Measurements from ENCODE around the gene CCL25. TPM values are rescaled to one million over a fixed set of nuclear protein-coding genes. Genes with fewer than 3 reads are reported as not detected.
A peak's percentile ranks its signal among the peaks of the same experiment; 100 is the strongest.
"Not testable (repeated sequence)": the region's sequence is repeated elsewhere in the genome, so short reads cannot be mapped to it uniquely, and the experiment has no call there.

CCL25 gene, protein sequence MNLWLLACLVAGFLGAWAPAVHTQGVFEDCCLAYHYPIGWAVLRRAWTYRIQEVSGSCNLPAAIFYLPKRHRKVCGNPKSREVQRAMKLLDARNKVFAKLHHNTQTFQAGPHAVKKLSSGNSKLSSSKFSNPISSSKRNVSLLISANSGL
- total RNA-seq = not detected
- long read RNA-seq = 0 reads

DNA sequence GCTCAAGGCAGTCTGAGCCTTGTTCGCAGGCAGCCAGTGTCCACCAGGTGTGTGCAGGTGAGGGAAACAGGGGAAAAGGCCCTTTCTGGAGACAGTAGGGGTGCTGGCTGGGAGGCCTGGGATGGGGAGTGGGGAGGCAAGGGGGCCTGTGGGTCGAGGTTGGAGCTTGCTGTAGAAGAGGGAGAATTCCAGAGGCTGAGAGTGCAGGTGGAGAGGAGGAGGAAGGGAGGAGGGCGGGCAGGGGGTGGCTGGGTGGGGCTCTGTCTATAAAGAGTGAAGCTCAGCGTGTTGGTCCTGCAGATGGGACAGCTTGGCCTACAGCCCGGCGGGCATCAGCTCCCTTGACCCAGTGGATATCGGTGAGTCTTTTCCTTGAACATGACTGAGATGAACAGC is at the start of gene CCL25:
TSS of gene CCL25 (plus strand) at position 297 of the 396 bp plus-strand sequence. CDS start 290 bp downstream, outside the sequence.
- ATAC-seq (no peak), DNase-seq (no peak)
- intact Hi-C loops (cut with DNase I) = no loop called here

DNA sequence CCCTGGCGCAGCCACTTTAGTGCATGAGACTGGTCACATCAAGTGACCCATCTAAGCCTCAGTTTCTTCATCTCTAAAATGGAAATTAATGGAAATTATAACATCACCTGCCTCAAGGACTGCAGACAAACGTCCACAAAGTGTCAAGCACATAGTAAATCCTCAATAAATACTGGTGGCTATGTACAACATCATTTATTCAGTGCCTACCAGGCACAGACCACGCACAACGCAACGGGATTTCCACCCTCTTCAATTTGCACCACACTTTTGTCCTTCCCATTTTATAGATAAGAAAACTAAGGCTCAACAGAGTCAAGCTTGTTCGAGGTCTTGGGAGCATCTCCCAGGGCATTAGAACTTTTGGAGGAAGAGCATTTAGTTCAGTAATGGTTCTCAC is 48.6 kb upstream of the CCL25 start:
- intact Hi-C loops (cut with DNase I) = loop anchor here (5.0 to 10.0 kb wide), 3 partner anchors 59 to 251 kb away; partner anchors contain the start of gene TIMM44 (in 2 of the 2)
- DNase-seq = no peak
- no peak for ATAC-seq

DNA sequence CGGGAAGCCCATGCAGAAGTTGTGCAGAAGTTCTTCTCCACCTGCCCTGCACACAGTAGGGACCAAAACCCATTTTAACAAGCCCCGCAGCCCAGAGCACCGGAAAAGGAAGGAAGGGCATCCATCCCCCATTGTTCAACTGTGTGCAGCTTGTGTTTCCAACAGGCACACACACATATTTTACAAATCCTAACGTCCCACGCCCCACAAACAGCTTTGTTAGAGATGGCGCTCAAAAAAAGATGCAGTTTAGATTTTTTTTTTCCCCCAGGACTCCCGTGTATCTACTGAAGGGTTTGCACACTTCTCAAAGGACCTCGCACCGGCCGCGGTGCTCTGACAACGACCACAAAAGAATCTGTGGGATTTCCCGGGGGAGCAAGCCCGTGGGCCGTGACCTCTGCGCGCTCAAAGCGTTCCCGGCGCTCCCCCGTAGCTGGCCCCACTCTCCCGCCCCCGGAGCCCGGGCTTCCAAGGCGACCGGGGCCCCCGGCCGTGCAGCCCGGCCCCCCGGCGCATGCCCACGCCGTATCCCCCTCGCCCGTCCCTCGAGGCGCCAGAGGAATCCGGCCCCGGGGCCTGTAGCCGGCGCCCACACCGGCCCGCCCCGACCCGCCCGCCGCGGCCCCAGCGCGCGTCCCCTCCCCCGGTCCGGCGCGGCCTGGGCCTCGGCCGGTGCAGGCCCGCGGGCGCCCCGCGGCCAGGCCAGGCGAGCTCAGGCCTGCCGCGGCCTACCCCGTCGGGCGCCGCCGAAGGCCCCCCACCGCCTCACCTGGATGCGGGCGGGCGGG is 47.6 kb upstream of the CCL25 start:
- intact Hi-C loops (cut with DNase I) = loop anchor here (5.0 to 10.0 kb wide), 3 partner anchors 60 to 250 kb away; partner anchors contain the start of gene TIMM44 (in 2 of the 2)
- ATAC-seq = peak in 1 of 2 donors; percentile 2
- peak; percentile 39 for DNase-seq

DNA sequence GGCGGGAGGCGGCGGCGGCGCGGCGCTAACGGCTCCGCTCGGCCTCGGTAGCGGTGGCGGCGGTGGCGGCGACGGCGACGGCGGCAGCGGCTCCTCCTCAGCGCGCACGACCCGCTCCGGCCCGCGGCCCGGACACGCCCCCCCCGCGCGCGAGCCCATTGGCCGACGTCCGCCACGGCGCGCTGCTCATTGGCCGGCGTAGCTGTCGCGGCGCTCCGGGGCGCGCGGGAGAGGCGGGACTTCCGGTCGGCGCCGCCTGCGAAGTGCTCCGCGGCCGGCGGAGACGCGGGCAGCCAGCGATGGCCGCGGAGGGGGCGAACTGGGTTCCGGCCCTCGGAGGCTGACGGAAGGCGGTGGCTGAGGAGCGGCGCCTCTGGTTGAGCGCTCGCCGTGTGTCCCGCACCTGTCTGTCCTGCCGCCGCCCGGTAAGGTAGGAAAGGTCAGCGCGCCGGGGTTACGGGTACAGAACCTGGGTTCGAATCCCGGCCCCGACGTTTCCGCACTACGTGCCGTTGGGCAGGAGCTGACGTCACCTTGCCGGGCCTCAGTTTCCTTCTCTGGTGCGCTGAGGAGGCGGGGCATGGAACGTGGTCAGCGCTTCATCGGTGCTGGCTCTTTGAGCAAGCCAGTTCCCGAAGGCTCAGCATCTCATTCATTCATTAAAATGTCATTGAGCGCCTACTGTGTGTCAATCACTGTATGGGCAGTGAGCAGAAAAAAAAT is 46.9 kb upstream of the CCL25 start, which contains the start of gene ELAVL1:
TSS of gene ELAVL1 (minus strand) at position 108 of the 723 bp plus-strand sequence. CDS start 13,826 bp downstream, outside the sequence.
- intact Hi-C loops (cut with DNase I) = loop anchor here (10.0 kb wide), 2 partner anchors 61 to 249 kb away; partner anchors contain the start of gene TIMM44 (in 1 of the 2)
- ATAC-seq (peak; percentile 94 to 97), DNase-seq (peak; percentile 93)

DNA sequence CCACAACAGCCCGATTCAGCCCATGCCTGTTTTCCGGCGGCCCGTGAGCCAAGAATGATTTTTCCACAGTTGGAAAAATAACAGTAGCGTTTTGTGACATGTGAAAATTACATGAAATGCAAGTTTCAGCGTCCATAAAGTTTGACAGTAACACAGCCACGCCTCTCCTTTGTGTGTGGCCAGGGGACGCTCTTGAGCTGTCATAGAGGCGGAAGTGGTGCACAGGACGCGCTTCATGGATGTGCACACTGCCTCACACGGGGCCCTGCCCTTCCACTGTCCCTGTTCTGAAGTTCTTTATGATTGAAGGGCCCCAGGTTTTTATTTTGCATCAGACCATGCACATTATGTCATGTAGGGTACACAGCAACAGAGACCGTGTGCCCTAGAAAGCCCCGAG is 34.8 kb upstream of the CCL25 start:
- intact Hi-C loops (cut with DNase I) = no loop called here
- no peak for DNase-seq
- no peak for ATAC-seq

DNA sequence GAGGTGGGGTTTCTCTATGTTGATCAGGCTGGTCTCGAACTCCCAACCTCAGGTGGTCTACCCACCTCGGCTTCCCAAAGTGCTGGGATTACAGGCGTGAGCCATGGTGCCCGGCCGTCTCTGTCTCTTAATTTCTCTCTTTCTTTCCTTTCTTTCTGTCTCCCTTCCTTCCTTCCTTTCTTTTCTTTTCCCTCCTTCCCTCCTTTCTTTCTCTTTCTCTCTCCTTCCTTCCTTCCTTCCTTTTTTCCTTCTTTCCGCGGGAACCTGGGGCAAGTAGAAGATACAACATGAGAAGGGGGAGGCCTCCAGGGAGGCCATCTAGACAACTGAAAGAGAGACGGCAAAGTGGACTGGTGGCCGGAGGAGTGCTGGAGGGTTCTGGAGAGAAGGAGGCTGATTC is 31.9 kb upstream of the CCL25 start:
- DNase-seq = no peak
- intact Hi-C loops (cut with DNase I) = no loop called here
- no peak for ATAC-seq

DNA sequence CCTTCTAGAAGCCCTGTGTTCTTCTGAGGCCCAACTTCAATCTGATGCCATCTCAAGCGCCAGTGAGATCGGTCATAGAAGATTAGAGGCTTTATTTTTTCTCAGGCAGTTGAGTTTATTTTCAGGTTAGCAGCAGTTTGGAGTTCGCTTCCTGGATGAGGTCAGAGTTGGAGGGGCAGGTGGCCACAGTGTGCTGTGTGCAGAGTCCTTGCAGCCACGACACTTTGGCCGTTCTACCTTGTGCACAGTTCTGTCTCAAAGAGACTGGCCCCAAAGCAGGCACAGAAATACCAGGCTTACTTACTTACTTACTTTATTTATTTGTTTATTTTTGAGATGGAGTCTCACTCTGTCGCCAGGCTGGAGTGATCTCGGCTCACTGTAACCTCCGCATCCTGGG is 31.2 kb upstream of the CCL25 start:
- no peak for ATAC-seq
- intact Hi-C loops (cut with DNase I) = no loop called here
- DNase-seq = no peak

DNA sequence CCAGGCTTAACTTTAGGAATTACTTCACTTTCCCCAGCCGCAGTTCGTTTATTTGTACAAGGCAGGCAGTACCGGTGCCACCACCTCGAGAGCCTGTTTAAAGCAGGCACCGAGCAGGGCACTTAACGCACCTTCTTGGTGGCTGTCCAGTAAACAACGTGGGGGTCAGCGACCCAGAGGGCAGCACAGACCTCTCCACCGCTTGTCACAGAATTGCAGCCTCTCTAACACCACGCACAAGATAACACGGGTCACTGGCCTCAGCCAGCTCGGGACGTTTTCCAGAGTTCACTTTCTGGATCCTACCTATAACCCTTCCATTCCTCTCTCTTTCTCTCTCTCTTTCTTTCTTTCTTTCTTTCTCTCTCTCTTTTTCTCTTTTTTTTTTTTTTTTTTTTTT is 30.3 kb upstream of the CCL25 start:
- no peak for DNase-seq
- ATAC-seq = no peak
- intact Hi-C loops (cut with DNase I) = no loop called here

DNA sequence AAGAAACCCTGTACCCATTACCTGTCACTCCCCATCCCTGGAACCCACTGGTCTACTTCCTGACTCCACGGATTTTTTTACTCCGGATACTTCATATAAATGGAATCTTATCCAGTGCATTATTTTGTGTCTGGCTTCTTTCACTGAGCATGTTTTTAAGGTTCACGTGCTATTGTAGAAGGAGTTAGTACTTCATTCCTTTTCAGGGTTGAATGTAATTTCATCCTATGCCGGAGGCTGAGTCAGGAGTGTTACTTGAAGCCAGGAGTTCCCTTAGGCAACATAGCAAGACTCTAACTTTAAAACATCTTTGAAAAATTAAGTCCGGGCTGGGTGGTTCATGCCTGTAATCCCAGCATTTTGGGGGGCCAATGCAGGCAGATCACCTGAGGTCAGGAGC is 29.2 kb upstream of the CCL25 start:
- DNase-seq = no peak
- intact Hi-C loops (cut with DNase I) = no loop called here
- ATAC-seq = no peak

DNA sequence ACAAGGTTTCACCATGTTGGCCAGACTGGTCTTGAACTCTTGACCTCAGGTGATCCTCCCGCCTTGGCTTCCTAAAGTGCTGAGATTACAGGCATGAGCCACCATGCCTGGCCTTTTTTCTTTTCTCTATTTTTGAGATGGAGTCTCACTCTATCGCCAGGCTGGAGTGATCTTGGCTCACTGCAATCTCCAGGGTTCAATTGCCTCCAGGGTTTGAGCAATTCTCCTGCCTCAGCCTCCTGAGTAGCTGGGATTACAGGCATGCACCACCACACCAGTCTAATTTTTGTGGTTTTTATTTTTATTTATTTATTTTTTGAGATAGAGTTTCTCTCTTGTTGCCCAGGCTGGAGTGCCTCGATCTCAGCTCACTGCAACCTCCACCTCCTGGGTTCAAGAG is 28.3 kb upstream of the CCL25 start:
- ATAC-seq; intact Hi-C loops (cut with DNase I); DNase-seq: not testable (repeated sequence)

DNA sequence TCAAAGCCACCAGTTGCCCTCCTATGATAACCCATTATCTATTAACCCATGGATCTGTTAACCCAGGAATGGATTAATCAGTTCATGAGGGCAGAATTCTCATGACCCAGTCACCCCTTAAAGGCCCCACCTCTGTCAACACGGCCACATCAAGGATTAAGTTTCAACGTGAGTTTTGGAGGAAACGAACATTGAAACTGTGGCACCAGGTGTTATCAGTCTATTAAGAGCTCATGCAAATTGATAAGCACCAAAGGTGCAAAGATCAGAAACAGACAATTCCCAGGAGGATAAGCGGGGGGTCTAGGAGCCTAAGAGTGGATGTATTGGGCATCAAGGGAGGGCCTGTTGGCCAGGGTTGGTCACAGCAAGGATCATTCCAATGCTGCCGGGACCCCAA is 27.2 kb upstream of the CCL25 start:
- intact Hi-C loops (cut with DNase I) = no loop called here
- ATAC-seq = no peak
- no peak for DNase-seq

DNA sequence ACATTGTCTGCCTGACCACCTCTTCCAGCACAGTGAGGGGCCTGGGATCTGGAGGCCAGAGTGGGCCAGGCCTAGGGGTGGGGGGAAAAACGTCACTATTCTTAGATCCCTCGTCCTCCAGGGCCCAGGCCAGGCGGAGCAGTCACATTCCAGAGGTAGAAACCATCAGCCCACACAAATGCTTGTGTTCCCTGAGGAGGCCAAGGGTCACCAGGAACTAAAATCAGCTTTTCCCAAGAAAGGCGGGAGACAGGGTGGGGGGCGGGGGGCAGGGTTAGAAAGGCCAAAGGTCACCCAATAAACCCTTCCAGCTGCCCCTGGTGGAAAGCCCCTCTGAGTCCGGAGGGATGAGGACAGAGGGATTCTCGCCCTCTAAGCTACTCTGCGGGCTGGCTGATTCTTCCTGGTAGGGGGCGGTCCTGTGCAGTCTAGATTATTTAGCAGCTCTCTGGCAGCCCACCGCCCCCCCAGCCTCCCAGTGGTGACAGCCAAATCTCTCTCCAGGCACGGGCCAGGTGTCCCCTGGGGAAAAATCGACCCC is 23.5 kb upstream of the CCL25 start:
- DNase-seq = no peak
- ATAC-seq = peak in 1 of 2 donors; percentile 53
- intact Hi-C loops (cut with DNase I) = no loop called here

DNA sequence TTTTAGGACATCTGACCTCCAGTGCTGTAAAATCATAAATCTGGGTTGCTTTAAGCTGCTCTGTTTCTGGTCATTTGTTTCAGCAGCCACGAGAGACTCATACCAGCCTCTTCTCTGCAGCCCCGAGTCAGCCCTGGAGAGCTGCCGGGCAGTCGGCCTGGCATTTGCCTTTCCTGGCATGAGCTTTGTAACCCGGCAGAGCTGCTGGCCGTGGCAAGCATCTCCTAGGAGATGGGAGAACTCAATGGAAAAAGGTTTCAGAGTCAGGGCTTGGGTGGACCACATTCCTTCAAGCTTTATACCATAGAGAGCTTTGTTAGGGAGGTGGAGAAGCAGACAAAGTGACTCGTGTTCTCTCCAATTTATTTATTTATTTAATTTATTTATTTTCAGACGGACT is 21.6 kb upstream of the CCL25 start:
- DNase-seq = no peak
- ATAC-seq = no peak
- intact Hi-C loops (cut with DNase I) = no loop called here

DNA sequence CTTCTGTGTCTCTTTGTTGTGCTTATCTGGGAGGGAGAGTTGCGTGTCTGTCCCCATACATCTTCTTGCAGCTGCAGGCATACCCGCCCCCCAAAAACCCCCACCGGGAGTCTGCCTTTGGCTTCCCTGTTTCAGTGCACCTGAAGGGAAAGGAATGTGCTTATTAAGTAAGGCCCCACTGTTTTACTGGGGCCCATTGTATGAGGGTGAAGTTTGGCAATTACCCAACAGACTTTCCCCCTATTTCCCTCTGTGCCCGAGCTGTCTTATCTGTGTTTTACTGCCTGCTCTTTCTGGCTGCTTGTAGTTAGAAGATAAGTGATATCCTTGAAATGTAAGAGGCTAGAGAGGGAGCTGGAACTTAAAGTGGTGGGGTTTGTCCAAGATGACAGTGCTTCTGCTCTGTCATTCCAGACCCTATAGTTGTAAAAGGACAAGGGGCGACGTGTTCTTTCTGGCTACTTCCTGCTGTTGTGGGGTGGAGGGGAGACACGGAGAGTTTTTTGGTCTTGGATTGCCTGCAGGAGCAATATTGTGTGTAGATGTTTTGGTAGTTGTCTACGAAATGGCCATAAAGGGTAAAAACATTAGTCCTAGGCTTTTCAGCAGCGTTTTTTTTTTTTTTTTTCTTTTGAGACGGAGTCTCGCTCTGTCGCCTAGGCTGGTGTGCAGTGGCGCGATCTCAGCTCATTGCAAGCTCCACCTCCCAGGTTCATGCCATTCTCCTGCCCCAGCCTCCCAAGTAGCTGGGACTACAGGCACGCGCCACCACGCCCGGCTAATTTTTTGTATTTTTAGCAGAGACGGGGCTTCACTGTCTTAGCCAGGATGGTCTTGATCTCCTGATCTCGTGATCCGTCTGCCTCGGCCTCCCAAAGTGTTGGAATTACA is 19.0 kb upstream of the CCL25 start:
- ATAC-seq; DNase-seq; intact Hi-C loops (cut with DNase I): not testable (repeated sequence)

DNA sequence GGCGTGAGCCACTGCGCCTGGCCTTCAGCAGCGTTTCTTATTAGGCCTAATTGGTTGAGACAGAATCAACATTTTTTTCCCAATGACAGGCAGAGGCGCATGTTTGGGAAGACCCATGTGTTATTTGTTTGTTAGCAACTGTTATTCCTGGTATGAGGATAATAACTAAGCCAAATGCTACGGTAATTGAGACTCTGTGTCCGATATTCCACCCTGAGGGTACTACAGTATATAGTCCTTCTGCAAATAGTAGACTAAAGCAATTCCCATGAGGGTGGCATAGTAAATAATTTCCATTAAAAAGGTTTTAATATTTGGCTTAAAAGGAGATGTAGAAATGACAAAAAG is 18.4 kb upstream of the CCL25 start:
- intact Hi-C loops (cut with DNase I) = no loop called here
- ATAC-seq (no peak), DNase-seq (no peak)

DNA sequence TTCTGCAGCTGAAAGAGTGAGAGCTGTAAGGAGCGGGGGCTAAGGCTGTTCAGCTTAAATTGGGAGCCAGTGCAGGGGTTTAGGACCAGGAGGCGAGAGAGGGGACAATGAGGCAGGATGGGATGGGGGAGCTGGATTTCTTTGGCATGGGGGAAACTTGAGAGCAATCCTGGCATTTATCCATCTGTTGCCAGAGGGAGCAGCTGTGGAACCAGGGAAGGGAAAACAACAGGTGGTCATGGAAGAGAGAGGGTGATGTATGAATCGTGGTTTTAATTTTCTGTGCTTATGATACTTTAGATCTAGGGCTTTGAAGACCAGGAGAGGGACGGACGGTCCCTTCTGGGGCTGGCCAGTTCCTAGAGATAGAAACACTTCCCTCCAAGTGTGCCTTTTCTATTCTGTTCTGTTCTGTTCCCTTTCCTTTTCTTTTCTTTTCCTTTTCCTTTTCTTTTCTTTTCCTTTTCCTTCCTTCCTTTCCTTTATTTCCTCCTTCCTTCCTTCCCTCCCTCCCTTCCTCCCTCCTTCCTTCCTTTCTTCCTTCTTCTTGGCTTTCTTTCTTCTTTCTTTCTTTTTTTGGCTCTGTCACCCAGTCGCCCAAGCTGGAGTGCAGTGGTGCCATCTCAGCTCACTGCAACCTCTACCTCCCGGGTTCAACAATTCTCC is 16.0 kb upstream of the CCL25 start:
- DNase-seq = no peak

DNA sequence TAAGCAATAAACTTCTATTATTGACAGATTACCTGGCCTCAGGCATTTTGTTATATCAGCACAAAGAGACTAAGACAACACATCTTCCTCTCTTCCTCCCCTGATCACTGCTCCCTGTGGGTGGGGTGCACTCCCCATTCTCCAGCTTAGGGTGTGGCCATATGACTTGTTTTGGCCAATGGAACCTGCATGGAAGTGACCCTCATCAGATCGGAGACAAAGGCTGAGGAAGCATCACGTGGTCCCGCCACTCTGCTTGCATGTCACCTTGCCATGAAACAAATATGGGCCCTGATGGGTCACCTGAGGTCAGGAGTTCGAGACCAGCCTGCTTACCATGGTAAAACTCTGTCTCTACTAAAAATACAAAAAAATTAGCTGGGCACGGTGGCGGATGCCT is 13.7 kb upstream of the CCL25 start:
- DNase-seq (no peak), ATAC-seq (no peak)
- intact Hi-C loops (cut with DNase I) = no loop called here

More for the DNA sequence above, 16.0 kb upstream of the CCL25 start:
- intact Hi-C loops (cut with DNase I) = no loop called here
- no peak for ATAC-seq

DNA sequence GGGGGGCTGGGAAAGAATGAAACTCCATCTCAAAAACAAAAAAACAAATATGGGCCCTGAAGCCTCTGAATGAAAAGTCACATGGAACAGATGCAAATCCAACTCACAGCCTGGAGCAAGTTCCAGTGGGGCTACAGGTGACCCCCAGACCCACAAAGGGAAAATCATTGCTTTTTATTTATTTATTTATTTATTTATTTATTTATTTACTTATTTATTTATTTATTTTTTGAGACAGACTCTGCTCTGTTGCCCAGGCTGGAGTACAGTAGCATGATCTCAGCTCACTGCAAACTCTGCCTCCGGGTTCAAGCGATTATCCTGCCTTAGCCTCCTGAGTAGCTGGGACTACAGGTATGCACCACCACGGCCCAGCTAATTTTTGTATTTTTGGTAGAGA is 13.3 kb upstream of the CCL25 start:
- intact Hi-C loops (cut with DNase I) = no loop called here
- DNase-seq (no peak), ATAC-seq (no peak)

Measured in left cardiac atrium (tissue), 4 donors.